GM12872 (cell line): ENCODE data around the gene ARHGAP32.

Experiments used
- TF ChIP-seq, protein P1 (sequence below): IDR thresholded peaks from 3 replicates; pipeline ENCODE4 v1.5.1; 2011; ENCODE audit warnings: low read depth, mild to moderate bottlenecking, low read length, moderate library complexity; ENCODE audit not compliant: insufficient read depth

ARHGAP32 gene

DNA sequence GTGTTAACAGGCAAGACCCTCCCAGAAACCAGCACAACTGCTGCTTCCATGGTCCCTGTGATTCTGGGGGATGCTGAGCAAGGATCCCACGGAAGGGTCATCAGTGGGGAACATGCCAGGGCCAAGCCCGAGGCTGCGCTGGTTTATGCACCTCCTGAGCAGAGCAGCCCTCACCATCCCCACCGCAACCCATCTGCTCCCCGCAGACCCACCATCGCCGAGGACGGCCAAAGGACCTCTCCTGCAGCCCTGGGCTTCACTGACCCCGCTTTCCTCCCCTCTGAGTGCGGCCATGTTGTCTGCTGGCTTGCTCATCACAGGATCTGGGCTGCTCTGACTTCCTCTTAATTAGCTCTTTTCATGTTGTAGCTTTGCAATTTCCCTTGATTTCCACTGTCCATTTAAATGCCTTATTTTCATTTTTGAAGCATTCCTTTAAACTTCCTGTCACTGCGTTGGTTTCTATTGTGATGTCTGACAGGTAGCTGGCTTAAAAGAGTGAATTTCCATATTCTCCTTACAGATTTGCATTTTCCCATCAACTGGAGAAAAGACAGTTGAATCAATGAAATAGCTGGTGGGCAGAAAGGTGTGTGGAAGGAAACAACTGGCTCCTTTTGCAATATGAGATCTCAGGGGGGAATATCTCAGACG lies 264.3 kb downstream of the ARHGAP32 start:
- TF ChIP-seq, protein P1, sequence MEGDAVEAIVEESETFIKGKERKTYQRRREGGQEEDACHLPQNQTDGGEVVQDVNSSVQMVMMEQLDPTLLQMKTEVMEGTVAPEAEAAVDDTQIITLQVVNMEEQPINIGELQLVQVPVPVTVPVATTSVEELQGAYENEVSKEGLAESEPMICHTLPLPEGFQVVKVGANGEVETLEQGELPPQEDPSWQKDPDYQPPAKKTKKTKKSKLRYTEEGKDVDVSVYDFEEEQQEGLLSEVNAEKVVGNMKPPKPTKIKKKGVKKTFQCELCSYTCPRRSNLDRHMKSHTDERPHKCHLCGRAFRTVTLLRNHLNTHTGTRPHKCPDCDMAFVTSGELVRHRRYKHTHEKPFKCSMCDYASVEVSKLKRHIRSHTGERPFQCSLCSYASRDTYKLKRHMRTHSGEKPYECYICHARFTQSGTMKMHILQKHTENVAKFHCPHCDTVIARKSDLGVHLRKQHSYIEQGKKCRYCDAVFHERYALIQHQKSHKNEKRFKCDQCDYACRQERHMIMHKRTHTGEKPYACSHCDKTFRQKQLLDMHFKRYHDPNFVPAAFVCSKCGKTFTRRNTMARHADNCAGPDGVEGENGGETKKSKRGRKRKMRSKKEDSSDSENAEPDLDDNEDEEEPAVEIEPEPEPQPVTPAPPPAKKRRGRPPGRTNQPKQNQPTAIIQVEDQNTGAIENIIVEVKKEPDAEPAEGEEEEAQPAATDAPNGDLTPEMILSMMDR = no peak

DNA sequence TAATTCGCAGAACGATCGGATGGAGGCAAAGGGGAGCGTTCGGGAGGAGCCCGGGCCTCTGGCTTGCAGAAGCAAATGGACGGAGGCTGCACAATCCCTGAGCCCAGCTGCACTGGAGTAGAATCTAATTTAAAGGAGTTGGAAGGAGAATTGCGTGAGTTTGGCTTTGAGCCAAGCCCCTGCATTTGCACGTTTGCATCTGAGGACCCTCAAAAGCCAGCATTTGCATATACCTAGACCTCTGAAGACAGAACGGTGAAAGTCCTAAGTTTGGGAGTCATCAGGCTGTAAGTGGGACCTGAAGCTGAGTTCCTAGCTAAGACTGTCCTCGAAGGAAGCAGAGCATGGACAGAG lies 265.0 kb downstream of the ARHGAP32 start:
- TF ChIP-seq, protein P1 = no peak

DNA sequence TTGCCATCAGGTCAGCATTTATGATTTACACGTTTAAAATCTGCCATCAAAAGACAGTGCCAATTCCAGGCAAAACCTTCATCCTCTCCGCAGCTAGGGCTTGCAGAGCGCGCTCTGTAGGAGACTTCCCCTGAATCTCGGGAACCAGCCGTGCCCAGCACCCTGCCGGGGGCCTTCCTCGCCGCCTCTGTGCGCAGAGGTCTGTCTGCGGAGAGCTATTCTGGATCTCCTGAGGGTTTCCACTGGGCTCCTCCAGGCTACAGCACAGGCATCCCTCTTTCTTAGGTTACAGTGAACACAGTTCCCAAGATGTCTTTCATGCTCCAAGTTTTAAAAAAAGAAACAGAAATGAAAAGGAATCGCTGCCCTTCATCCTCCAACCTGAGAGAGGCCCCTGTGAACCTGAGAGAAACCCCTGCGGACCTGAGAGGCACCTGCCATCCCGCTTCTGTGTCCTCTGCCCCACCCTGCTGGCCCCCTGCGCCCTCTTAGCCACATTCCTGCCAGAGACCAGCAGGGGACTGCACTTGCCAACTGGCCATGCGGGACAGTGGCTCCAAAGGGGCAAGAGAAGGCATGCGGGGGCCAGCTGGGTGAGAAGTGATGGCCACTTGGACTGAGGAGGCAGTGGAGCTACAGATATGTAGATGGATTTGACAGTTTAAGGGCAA lies 265.6 kb downstream of the ARHGAP32 start:
- TF ChIP-seq, protein P1 = no peak

DNA sequence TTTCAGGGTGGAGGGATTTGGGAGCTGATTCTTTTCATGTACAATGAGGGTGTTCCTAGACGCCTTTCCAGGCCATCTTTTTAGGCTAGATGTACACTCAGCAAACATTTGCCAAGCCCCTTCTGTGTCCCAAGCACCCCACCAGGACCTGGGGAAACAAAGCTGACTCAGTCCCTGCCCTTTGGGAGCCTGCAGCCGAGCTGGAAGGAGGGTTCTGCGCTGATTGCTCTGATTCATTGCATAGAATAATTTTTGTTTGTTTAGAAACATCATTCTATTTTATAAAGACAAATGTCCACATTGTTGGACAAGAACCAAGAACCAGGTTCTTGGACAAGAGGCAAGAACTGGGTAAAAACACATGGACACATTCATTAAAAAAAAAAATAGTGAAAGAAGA lies 266.1 kb downstream of the ARHGAP32 start:
- TF ChIP-seq, protein P1 = no peak

DNA sequence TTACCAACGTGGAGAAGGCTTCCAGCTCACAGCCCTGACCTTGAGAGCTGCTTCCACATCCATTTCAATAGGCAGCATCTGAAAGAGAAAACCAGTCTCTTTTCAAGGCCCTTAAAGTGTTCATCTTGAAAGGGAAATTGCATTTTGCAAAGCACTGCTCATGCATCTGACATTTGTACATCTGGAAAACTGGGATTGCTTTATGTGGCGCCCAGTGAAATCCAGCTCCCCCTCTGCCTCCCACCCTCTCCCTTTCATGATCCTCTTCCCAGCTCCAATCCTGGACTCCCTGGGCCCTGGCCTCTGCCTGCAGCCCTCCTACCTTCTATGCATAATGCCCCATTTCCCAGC lies 266.9 kb downstream of the ARHGAP32 start:
- TF ChIP-seq, protein P1 = no peak

DNA sequence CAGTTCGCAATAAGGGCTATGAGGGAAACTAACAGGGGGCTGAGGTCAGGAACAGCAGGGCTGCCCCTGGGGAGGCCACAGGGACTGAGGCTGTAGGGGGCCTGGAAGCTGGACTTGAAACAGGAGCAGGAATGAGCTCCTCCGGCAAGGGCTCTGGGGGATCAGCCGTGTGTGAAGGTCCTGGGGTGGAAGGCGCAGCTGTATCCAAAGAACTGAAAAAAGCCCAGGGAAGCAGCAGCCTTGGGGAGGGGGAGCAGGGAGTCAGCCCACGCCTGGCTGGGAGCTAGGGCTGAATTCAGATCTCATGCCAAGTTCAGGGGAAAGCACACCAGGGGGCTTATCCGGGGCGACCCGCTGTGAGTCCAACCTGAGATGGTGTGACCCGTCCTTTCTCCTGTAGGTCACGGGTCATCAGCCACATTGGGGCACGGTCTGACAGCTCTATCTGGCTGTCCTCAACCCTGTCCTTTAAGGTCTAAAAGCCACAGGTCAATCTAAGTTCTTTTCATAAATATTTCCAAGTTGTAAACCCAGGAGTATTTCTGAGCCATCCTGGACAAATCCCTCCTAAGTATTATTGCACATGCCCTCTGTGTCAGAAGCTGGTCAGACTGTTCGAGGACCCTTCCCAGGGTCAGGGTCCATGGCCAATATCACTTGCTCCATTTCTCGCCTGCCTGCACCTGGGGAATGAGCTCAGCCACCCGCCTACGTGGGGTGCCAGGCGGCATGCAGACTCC lies 267.4 kb downstream of the ARHGAP32 start:
- TF ChIP-seq, protein P1 = no peak

DNA sequence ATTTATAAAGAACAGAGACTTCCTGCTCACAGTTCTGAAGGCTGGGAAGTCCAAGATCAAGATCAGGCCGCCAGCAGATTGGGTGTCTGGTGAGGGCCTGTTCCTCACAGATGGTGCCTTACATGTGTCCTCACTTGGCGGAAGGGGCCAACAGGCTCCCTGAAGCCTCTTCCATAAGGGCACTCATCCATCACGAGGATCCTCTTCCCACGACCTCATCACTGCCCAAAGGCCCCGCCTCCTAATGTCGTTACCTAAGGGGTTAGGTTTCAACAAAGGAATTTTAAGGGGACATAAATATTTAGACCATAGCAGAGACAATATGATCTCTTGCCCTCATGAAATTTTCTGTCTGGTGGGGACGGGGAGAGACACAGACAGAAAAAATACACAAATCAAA lies 268.0 kb downstream of the ARHGAP32 start:
- TF ChIP-seq, protein P1 = no peak
